ENCODE data around the gene LGALS3BP.
"Not testable (repeated sequence)": the region's sequence is repeated elsewhere in the genome, so short reads cannot be mapped to it uniquely, and the experiment has no call there.

The LGALS3BP gene

DNA sequence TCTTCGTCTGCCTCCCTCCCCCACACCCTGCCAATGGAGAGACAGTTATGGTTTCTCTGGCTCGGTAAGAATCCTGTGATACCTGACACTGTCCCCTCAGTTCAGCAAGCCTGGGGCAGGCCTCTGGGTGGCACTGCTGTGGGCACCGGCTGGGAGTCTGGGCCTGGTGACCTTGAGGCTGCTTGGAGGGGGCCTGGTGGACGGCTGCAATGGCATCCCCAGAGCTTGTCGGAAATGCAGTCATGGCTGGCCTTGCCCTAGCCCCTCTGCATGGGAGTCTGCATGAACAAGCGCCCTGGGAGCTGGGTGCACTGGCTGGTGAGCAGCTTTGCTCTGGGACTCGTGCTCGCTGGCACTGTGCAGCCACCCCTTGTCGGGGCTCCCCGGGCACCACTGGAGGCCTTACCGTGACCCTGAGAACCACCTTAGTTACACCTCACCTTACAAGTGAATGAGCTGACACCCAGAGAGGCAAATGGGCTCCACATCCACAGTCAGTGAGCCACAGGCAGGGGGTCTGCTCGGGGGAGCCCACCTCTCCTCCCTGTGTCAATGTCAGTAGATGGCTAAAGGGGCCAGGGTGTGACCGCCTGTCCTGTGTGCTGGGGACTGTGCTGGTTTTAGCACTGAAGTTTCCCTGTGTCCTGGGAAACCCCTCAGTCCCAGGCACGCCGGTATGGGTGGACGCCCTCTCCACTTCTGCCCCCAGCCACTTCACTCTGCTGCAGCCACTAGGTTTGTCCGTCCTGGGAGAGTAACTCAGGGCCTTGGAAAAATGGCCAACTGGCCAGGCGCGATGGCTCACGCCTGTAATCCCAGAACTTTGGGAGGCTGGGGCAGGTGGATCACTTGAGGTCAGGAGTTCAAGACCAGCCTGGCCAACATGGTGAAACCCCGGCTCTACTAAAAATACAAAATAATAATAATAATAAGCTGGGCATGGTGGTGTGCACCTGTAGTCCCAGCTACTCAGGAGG lies 1.4 kb downstream of the LGALS3BP start:
- DNase-seq = no peak

DNA sequence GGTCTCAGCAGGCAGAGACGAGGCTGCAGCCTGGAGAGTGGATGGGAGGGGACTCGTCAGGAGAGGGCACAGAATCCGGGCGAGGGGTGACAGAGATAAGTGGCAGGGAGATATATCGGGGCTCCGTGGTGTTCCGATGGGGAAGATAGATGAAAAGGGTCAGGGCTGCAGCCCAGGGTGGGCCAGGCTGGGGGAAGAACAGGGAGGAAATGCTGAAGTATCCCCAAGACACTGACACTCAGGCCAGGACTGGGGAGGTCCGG lies 2.1 kb downstream of the LGALS3BP start:
- no peak for DNase-seq

DNA sequence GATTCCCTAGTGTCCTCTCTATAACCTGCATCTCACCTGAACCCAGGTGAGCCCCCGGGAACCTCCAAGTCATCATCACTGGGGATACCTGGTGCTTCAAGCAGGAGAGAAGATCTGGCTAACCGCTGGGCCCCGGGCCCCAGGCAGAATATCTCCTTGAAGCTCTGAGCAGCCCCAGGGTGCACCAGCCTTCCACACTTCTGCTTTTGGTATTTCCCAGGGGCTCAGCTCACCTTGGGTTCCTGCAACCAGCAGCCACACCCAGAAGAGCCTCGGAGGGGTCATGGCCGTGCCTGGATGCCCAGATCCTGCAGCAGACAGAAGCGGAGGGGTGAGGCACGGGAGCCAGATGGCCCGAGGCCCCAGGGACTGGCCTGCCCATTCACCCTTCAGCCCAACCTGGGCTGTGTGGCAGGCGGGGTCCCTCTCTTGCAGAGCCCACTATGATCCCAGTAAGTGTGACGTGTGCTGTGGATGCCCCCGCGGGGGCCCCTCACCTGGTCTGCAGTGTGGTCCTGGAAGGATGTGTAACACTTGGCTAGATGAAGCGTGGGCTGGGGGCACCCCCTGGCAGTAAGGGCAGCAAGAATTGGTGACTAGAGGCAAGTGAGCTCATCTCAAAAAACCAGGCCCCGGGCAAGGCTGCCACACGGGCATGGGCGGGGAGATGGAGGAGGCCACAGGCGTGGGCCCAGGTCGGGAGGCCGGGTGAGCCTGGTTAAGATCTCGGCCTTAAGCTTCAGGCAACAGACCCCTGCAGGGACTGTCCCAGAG lies 2.6 kb downstream of the LGALS3BP start:
- DNase-seq = no peak

DNA sequence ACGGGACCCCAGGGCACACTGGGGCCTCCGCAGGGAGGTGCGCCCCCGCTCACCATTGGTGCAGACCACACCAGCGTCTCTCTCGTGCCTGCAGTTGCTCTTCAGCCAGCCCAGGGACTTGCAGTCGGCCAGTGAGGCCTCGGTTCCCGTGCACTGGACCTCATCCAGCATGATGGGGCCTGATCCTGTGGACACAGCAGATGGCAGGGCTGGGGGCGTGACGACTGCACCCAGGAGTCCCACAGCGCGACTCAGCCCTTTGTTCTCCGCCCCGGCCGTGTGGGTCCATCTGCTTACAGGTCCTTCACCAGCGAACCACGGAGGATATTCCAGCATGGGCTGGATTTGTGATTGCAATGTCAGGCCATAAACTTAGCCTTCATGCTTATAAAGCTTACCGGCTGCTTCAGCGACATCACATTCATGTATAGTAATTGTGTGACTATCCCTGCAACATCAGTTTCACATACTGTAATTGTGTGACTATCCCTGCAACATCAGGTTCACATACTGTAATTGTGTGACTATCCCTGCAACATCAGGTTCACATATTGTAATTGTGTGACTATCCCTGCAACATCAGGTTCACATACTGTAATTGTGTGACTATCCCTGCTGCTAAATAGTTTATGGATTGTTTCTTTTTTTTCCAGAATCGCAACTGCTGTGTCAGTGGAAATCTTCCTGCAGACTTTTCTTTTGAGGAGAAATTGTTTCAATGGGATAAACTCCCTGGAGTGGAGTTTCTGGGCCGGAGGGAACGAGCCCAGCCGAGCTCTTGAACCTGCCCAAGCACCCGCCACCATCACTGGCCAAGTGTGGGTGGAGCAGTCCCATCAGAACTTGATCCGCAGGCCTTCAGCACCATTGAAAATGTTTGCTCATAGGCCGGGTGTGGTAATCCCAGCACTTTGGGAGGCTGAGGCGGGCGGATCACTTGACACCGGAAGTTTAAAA lies 4.8 kb downstream of the LGALS3BP start:
- no peak for DNase-seq

DNA sequence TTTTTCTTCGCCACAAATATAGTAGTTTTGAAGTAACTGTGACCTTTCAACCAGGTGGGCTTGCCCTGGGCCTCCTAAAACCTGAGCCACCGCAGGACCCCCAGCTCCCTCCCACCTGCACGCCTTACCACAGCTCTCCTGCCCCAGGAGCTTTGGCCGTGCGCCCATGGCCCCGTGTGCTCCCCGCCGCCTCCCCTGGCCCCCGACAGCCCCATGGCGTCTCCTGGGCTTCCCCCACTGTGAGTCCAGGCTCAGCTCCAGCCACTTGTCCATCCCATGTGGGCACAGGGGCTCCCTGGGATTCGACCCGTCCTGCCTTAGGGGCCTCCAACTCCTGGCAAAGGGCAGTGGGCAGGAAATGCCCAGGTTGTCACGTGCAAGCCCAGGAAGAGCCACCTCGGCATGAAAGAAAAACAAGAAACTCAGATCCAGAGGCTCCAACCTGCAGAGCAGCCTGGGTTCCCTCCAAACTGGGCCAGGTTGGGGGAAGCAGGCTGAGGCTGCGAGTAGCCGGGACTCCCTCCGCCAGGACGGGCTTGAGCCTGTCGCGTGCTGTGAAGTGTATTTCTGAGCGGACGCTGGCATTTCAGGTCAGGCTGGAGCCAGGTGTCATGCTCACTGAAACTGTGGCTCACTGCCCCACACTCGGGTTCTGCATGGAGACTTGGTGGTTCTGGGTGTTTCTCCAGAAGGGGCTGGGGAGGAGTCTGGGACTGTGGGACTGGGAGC lies 5.8 kb downstream of the LGALS3BP start:
- no peak for DNase-seq

DNA sequence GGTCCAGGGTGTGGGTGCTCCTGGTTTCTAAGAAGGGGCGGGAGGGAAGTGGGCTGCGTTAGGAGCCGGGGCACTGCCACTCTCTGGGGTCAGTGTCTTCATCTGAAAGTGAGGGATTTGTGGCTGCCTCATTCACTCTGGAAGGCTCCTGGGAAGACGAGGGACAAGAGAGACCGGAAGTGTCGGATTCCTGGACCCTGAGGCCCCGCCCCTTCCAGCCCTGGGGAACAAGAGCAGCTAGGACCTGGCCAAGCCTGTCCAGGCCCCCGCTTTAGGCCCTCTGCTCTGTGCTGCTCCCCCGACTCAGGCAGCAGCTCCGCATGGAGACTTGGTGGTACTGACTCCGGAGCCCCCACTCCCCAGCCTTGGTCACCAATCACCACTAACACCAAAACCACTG lies 6.5 kb downstream of the LGALS3BP start:
- DNase-seq = no peak

DNA sequence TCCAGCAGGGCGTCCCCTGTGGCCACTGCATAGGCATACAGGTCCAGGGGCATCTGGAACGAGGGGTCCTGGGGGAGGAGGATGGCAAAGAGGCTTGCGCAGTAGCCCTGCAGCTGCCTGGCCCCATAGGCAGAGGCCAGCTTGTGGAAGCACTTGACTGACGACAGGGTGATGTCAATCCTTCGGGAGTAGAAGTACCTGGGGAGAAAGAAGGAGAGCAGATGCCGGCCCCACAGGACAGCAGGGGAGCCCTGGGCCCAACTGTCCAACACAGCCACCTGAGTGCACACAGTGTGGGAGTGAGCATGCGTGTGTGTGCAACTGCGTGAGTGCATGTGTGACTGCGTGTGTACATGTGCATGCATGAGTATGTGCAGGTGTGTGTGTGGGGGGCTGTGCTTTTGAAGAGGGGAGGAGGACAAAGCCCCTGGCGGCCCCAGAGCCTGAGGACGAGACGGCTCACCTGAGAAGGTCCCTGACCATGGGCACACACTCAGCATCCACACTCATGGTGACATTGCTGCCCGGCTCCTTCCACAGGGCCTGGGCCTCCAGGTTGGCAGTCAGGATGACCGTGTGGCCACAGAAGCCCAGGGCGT lies 7.1 kb downstream of the LGALS3BP start:
- no peak for DNase-seq

DNA sequence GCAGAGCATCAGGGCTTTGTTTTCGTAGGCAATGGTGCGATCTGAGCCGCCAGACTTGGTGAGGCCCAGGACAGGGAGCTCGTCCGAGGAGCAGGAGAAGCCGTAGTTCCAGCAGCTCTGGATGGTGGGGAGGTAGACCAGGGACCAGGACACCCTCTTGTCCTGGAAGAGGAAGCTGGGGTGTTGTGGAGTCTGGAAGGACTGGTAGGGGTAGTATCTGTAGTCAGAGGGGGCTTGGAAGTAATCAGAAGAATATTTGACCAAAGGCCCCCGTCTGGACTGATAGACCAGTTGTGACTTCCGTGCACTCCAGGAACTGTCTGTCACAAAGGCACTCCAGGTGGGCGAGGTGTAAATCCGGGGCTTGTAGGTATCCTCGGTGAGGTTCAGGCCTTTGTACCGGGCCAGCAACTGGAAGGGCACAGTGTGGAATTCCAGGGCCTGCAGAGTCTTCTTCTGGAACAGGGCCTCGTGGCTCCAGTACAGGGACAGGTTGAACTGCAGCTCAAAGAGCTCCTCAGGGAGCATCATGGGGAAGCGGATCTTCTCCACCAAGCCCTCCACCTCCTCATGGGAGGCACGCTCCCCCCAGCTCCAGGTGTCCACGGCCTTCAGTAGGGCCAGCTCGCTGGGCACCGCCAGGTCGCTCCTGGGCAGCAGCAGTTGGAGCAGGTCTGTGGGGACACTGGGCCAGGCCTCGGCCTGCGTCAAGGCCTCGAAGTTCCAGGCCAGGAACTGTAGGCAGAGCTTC lies 7.8 kb downstream of the LGALS3BP start:
- DNase-seq = no peak

DNA sequence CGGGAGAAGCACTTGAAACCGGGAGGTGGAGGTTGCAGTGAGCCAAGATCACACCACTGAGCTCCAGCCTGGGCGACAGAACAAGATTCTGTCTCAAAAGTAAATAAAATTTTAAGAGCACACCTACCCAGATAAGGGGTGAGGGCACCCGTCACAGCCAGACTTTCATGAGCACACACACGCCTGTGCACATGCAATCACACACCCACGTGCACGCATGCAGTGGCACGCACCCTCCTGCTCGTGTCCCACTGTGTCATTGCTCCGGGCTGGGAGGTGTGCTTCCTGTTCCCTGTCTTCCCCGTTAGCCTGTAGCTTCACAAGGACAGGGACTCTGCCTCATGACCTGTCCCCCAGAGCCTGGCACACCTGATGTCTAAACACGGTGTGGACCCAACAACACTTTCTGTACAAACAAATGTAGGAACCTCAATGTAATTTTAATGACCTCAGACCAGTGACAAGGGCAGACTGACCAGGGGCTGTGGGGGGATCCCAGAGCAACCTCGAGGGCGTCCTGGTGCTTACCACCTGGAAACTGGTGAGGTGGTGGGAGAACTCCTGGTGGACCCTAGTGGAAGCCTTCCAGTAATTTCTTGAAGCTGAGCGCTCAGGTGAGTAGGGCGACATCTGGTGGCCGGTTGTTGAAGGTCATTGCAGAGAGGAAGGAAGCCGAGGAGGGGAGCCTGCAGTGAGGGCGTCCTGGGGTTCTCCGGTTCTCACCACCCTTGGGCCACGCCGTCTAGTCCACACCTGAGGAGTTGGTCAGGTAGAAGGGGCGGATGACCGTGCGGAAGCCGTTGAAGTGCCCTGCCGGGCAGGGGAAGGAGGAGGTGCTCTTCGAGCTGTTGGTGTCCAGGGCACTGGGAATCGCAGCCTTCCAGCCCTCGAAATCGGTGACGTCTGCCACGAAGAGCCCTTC lies 8.6 kb downstream of the LGALS3BP start:
- DNase-seq = peak; percentile 67

DNA sequence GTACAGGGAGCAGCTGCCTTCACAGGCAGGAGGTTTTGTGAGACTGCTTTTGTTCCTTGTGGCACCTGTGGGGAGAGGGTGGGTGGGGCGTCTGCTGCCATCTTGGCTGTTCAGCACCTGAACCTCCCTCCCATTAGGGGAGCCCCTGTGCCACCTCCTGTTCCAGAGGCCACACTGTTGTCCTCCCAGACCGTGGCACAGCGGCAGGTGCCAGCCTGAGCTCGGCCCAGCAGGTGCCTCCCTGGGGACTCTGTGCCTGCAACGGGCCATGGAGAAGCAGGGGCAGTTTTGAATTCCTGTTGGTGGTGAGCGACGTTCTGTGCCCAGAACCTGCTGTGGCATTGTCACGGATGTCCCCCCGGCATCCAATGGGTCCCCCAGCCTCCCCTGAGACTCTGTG lies 9.9 kb downstream of the LGALS3BP start:
- DNase-seq = peak; percentile 16

DNA sequence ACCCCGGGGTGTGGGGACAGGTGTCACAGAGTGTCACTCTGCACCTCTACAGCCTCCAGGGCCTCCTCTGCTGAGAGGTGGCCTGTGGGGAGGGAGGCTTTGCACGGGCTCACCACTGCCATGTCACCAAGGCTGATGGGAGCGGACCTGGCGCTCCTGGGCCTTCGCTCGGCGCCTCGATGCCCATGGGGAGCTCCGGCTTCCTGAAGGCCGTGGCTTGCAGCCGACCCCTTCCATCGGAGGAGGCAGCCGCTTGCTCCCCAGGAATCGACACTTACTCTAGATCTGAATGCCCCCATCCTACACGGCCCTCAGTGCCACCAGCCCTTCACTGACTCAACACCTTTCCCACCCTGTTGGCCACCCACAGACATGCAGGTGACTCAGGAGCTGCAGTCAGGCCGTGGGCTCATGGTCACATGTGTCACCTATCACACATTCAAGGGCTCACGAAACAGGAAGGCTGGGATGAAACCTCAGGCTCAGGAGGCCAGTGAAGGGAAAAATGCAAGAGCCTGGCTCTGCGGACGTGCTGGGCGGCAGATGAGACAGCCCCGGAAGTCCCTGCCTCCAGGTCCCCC lies 11.9 kb downstream of the LGALS3BP start:
- no peak for DNase-seq

DNA sequence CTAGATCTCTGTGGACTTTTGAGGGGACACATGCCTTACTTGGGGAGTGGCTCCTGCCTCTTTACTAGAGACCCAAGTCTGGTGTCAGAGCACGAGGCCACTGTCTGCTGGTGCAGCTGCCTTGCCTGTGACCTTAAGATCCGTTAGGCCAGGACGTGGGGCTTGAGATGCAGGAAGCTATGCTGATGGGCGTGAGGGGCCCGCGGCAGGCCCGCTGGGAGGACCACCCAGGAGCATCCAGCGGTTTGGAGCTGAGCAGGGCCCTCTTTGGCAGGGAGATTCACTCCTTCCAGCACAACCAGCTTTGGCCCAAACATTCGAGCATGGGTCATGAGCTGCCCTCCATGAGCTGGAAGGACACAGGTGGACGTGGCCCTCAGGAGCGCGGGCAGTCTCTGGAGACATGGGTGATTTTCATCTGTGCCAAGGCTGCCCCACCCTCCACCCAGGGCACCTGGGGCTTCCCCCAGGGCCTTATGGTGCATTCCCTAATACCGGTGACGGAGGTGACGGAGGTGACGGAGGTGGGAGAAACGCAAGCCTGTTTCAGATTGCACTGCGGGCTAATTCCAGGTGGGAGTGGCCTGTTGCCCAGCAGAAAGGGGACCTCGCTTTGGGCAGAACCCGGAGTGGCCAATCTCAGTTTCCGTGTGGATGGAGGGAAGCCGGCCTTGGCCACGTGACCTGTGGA lies 12.7 kb downstream of the LGALS3BP start:
- no peak for DNase-seq

DNA sequence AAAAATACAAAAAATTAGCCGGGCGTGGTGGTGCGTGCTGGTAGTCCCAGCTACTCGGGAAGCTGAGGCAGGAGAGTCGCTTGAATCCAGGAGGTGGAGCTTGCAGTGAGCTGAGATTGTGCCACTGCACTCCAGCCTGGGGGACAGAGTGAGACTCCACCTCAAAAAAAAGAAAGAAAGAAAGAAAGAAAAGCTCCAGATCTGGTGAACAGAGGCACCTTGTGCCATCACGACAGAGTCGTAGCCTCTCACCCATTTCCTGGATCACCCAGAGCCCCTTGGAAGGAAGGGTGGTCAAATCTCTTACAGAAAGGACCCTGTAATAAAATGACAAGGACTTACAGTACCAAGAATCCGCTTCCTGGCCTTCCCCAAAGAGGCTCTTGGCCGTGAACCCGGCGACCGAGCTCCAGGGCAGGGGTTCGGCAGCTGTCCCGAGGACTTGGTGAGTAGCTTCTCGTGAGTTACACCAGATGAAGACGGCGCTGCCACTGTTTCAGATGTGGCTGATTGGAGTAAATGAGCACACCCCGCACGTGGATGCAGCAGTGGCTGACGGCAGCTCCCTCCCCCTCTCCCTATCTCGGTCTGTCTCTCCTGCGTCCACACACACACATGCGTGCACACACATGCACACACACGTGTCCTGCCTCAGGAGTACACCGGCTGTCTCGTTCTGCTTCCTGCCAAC lies 13.5 kb downstream of the LGALS3BP start:
- DNase-seq = no peak

DNA sequence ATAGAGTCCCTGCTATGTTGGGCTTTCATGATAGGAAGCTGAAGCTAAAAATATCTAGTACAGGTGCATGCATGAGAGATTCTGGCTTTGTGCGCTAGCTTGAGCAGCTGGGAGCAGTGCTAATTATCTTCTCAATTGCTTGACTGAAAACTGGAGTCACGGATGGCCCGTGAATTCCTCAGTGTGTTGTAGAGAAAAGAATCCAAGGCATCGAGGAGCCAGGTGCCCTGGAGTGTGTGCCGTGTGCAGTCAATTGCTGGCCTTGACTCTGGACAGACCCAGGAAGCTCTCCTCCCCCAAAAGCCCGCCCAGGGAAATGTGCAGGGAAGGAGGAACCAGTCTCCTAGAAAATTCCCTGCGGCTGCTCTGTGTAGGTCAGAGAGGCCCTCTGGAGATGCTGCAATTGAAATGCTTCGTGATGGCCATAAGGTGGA lies 14.2 kb downstream of the LGALS3BP start:
- DNase-seq = peak; percentile 44

DNA sequence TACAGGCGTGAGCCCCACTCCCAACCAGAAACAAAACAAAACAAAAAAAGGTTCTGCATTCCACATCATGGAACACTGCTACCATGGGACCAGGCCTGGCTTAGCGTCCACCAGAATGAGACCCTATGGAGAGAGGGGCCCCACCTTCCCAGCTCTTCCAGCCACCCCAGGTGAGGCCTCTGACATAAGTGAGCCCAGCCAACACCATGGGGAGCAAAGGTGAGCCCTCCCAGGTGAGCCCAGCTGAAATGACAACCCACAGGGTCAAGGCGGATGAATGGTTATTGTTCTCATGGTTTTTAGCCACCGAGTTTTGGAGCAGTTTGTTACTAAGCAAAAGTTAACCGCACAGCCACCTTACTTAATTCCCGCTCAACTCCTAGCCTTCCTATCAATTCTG lies 16.3 kb downstream of the LGALS3BP start:
- DNase-seq = no peak

DNA sequence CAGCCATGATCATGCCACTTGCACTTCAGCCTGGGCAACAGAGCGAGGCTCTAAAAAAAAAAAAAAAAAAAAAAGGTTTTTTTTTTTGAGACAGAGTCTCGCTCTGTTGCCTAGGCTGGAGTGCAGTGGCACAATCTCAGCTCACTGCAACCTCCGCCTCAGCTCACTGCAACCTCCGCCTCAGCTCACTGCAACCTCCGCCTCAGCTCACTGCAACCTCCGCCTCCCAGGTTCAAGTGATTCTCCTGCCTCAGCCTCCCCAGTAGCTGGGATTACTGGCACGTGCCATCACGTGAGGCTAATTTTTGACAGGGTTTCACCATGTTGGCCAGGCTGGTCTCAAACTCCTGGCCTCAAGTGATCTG lies 16.8 kb downstream of the LGALS3BP start:
- not testable (repeated sequence) for DNase-seq

DNA sequence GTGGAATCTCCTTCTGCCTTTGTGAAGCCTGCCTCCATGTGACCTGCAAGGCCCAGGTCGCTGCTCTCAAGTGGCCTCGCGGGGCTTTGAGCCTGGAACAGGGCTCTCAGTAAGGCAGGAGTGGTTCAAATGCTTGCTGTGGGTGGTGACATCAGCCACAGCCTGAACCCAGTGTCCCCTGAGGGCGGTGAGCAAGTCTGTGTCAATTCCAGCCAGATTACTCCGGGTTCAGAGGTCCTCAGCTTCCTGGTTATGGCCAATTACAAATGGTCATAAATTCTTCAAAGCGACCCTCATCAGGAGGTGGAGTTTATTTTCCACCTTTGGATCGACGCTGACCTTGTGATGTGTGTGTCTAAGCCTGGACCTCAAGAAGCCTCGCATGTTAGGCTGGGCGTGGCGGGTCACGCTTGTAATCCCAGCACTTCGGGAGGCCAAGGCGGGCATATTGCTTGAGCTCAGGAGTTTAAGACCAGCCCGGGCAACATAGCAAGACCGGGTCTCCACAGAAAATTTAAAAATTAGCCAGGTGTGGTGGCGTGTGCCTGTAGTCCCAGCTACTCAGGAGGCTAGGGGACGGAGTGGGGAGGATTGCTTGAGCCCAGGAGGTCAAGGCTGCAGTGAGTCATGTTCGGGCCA lies 17.3 kb downstream of the LGALS3BP start:
- DNase-seq = no peak

DNA sequence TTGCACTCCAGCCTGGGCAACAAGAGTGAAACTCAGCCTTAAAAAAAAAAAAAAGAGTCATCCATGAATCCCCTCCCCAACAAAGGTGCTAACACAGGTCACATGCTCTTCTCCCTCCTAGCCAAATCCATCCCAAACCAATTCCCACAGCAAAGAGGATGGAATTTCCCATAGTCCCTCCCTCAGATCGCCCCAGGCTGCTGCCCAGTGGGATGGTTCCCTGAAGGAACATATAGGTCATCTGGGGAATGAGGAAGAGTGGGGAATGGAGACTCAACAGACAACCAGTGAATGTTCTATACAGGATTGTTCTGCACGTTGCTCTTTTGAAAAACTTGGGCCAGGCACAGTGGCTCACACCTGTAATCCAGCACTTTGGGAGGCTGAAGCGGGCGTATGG lies 18.2 kb downstream of the LGALS3BP start:
- no peak for DNase-seq
